HG02973 (cell line): Measurements from ENCODE around the gene TMIE.

Experiments
- ATAC-seq: cut with Tn5 transposase; IDR thresholded peaks from one replicate; pipeline ENCODE4 v1.9.1; 2021; ENCODE audit warnings: moderate library complexity; ENCODE audit not compliant: unreplicated experiment

TMIE gene

GRCh38 chr3:46668591-46668990, 32.6 kb upstream of the TMIE start:
- no peak for ATAC-seq

GRCh38 chr3:46669191-46669999, 31.8 kb upstream of the TMIE start:
- no peak for ATAC-seq

- no peak for ATAC-seq
These were observed 30.9 kb upstream of the TMIE start for GRCh38 chr3:46670000-46670890.

- ATAC-seq = no peak
These were observed 30.2 kb upstream of the TMIE start for GRCh38 chr3:46670891-46671427.

- ATAC-seq = no peak
These were observed 29.4 kb upstream of the TMIE start for GRCh38 chr3:46671541-46672348.

GRCh38 chr3:46672349-46672695, 28.9 kb upstream of the TMIE start:
- ATAC-seq = no peak

GRCh38 chr3:46673151-46674030, 27.8 kb upstream of the TMIE start:
- ATAC-seq = no peak

GRCh38 chr3:46674031-46674845, 27.0 kb upstream of the TMIE start:
- no peak for ATAC-seq

- no peak for ATAC-seq
These were observed 25.8 kb upstream of the TMIE start for GRCh38 chr3:46675426-46675825.

GRCh38 chr3:46675843-46676567, 25.2 kb upstream of the TMIE start:
- no peak for ATAC-seq

GRCh38 chr3:46676601-46677410, 24.4 kb upstream of the TMIE start:
- no peak for ATAC-seq

GRCh38 chr3:46677411-46677726, 23.8 kb upstream of the TMIE start:
- no peak for ATAC-seq

GRCh38 chr3:46678280-46678679, 22.9 kb upstream of the TMIE start:
- ATAC-seq = no peak

- no peak for ATAC-seq
These were observed 21.5 kb upstream of the TMIE start for GRCh38 chr3:46679681-46680080.

- no peak for ATAC-seq
These were observed 20.8 kb upstream of the TMIE start for GRCh38 chr3:46680298-46680826.

GRCh38 chr3:46681387-46681786, 19.8 kb upstream of the TMIE start:
- ATAC-seq = no peak

- no peak for ATAC-seq
These were observed 19.2 kb upstream of the TMIE start for GRCh38 chr3:46681856-46682540.
